GM12878 (cell line): Measurements from ENCODE around the gene AOPEP.

Source experiments
- CHD1 ChIP-seq: IDR thresholded peaks from 2 replicates; pipeline ENCODE4 v1.6.1; 2012; ENCODE audit warnings: low read depth, low read length, improper control_type of control experiment
- HDAC6 ChIP-seq: fragments of 200-600 bp; sonication (generic); IDR thresholded peaks from one replicate; pipeline ENCODE4 v1.8.0; 2017; ENCODE audit warnings: antibody characterized with exemption; ENCODE audit not compliant: unreplicated experiment
- PAX5 ChIP-seq: IDR thresholded peaks from 2 replicates; pipeline ENCODE4 v1.6.1; 2011; ENCODE audit warnings: low read depth, low read length, borderline replicate concordance
- POLR2A ChIP-seq: IDR thresholded peaks from 2 replicates; pipeline ENCODE4 v1.6.1; 2011; ENCODE audit warnings: low read depth, mild to moderate bottlenecking, low read length
- RAD21 ChIP-seq: IDR thresholded peaks from 2 replicates; pipeline ENCODE4 v1.6.1; 2011; ENCODE audit warnings: mild to moderate bottlenecking, low read depth, low read length, moderate library complexity; ENCODE audit not compliant: insufficient read depth
- TF ChIP-seq, protein P1 (sequence below), 3 experiments: IDR thresholded peaks in 2 of 3; conservative IDR thresholded peaks in 1 of 3; 2 replicates each; pipeline ENCODE4 v1.5.1; 2011; ENCODE audit warnings: low read depth in 3 of 3, low read length in 3 of 3, mild to moderate bottlenecking in 3 of 3, control low read depth in 2 of 3, moderate library complexity in 2 of 3, inconsistent platforms in 1 of 3, mixed read lengths in 1 of 3; ENCODE audit not compliant: control insufficient read depth in 2 of 3, insufficient read depth in 1 of 3; ENCODE audit errors: extremely low read depth in 1 of 3
- TF ChIP-seq, protein P2 (sequence below): fragments of 450-650 bp; IDR thresholded peaks from 2 replicates; pipeline ENCODE4 v1.6.1; 2014; ENCODE audit warnings: mild to moderate bottlenecking

DNA sequence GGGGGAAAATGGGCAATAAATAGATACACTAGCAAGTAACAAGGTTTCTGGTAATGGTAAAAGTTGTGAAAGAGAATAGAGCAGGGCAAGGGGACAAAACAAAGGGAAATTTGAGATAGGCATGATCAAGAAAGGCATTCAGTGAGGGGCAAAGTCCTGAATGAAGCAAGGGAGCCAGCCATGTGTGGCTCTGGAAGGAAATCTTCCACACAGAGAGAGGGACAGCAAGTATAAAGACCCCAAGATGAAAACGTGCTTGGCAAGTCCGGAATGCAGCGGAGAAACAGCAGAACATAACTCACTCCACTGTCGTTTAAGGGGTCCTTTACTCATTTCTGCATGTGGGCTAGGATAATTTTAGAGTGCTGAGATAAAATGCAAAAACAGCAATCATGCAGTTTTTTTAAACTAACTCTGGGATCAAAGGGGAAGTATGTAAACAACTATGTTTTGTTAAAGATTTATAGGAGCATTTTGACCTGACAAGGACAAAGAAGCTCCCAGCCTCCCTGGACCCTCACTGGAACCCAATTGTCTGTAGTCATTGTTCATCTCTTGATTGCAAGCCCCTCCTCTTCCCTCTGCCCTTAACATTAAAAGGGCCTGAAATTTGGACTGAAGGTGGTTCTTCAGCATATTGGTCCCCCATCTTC lies 22.9 kb upstream of the AOPEP start:
- TF ChIP-seq POLR2A: no peak
- no peak for TF ChIP-seq RAD21
- TF ChIP-seq, protein P1, sequence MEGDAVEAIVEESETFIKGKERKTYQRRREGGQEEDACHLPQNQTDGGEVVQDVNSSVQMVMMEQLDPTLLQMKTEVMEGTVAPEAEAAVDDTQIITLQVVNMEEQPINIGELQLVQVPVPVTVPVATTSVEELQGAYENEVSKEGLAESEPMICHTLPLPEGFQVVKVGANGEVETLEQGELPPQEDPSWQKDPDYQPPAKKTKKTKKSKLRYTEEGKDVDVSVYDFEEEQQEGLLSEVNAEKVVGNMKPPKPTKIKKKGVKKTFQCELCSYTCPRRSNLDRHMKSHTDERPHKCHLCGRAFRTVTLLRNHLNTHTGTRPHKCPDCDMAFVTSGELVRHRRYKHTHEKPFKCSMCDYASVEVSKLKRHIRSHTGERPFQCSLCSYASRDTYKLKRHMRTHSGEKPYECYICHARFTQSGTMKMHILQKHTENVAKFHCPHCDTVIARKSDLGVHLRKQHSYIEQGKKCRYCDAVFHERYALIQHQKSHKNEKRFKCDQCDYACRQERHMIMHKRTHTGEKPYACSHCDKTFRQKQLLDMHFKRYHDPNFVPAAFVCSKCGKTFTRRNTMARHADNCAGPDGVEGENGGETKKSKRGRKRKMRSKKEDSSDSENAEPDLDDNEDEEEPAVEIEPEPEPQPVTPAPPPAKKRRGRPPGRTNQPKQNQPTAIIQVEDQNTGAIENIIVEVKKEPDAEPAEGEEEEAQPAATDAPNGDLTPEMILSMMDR (IDR thresholded peaks at IDR 0.05 in 2 of 3, conservative IDR thresholded peaks at IDR 0.05 in 1 of 3; ENCODE audit: control insufficient read depth in 2 of 3, extremely low read depth in 1 of 3, insufficient read depth in 1 of 3, low read depth in 3 of 3, low read length in 3 of 3): no peak
- TF ChIP-seq, protein P2, sequence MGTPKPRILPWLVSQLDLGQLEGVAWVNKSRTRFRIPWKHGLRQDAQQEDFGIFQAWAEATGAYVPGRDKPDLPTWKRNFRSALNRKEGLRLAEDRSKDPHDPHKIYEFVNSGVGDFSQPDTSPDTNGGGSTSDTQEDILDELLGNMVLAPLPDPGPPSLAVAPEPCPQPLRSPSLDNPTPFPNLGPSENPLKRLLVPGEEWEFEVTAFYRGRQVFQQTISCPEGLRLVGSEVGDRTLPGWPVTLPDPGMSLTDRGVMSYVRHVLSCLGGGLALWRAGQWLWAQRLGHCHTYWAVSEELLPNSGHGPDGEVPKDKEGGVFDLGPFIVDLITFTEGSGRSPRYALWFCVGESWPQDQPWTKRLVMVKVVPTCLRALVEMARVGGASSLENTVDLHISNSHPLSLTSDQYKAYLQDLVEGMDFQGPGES: no peak
- TF ChIP-seq HDAC6: no peak
- no peak for TF ChIP-seq CHD1
- no peak for TF ChIP-seq PAX5
